Adrenal gland (tissue), 5 donors: ENCODE data around the gene CCDC197.

Experiments used
- CTCF ChIP-seq, 6 experiments: fragments of 450-650 bp in 4 of 6; fragments of 200-600 bp in 2 of 6; sonication (generic) in 1 of 6; IDR thresholded peaks; 1 replicate in 5 of 6; 2 replicates in 1 of 6; pipeline versions ENCODE4 v1.5.1 to v1.8.0; 2016 to 2021; ENCODE audit warnings: antibody characterized with exemption in 6 of 6, mild to moderate bottlenecking in 2 of 6, moderate library complexity in 1 of 6
- POLR2A ChIP-seq, 2 donors: fragments of 450-650 bp; IDR thresholded peaks; one replicate each; pipeline ENCODE4 v1.6.1; 2017; ENCODE audit warnings: antibody characterized with exemption in 2 of 2, mild to moderate bottlenecking in 2 of 2, moderate library complexity in 1 of 2
- donor health status: DM: no; HTN: no; CAD: no.

GRCh38 chr14:94051779-94052178, 54.7 kb downstream of the CCDC197 start:
- no peak for TF ChIP-seq CTCF (IDR thresholded peaks at IDR 0.05)
- TF ChIP-seq POLR2A (IDR thresholded peaks at IDR 0.05): no peak
